Activated CD4-positive, alpha-beta T cell treated with anti-CD3 and anti-CD28 coated beads for 48 hours (primary cell): Measurements from ENCODE around the gene NOX3.
"Not testable (repeated sequence)": the region's sequence is repeated elsewhere in the genome, so short reads cannot be mapped to it uniquely, and the experiment has no call there.

Source experiments
- DNase-seq: peaks from one replicate; pipeline ENCODE4 v3.0.0-alpha.2; 2020

The NOX3 gene

DNA sequence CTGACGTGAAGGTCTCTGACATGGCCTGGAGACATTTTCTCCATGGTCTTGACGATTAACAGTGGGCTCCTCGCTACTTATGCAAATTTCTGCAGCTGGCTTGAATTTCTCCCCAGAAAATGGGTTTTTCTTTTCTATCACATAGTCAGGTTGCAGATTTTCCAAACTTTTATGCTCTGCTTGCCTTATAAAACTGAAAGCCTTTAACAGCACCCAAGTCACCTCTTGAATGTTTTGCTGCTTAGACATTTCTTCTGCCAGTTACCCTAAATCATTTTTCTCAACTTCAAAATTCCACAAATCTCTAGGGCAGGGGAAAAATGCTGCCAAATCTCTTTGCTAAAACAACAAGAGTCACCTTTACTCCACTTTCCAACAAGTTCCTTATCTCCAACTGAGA lies 12.9 kb upstream of the NOX3 start:
- not testable (repeated sequence) for DNase-seq

DNA sequence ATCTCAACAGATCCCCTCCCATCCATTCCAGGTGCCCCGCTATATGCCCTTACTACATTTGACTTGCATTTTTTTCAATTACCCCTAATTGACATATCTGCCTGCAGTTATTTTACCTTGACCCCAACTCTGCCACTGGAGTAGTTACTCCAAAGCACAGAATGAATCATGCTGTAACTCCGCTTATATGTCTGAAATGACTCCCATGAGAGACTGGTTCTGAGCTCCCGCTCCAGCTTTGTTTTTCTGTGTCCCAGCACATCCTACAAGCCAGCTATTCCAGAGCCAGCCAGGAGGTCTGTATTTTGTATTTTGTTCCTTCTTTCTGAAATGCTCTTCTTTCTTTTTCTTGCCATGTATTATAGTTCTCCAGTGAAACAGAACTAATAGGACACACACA lies 10.9 kb upstream of the NOX3 start:
- no peak for DNase-seq

- DNase-seq, result no peak
These were observed 5.9 kb upstream of the NOX3 start for GRCh38 chr6:155461556-155461955.

- no peak for DNase-seq
These were observed 1.2 kb downstream of the NOX3 start for GRCh38 chr6:155454471-155454870.

GRCh38 chr6:155454008-155454407 lies 1.6 kb downstream of the NOX3 start:
- no peak for DNase-seq

DNA sequence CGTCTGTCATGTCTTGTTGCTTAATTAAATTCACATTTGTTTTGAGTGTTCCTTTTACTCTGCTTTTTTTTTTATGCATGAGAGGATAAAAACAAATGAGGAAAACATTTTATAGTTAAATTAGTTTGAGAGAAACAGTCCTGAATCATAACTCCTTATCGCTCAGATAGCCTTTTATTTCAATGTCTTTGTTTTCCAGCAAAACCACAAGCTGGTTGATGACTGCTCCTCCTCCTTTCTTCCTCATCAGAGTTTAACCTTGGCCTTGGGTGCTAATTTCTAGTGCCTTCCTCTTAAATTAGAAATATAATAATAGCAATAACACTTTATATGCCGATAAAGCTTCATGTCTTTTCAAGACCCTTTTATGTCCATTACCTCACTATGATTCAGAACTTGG lies 3.1 kb downstream of the NOX3 start:
- DNase-seq, result no peak

GRCh38 chr6:155451530-155451929 lies 4.1 kb downstream of the NOX3 start:
- DNase-seq, result not testable (repeated sequence)

- DNase-seq, result no peak
These were observed 5.4 kb downstream of the NOX3 start for GRCh38 chr6:155450240-155450581.

DNA sequence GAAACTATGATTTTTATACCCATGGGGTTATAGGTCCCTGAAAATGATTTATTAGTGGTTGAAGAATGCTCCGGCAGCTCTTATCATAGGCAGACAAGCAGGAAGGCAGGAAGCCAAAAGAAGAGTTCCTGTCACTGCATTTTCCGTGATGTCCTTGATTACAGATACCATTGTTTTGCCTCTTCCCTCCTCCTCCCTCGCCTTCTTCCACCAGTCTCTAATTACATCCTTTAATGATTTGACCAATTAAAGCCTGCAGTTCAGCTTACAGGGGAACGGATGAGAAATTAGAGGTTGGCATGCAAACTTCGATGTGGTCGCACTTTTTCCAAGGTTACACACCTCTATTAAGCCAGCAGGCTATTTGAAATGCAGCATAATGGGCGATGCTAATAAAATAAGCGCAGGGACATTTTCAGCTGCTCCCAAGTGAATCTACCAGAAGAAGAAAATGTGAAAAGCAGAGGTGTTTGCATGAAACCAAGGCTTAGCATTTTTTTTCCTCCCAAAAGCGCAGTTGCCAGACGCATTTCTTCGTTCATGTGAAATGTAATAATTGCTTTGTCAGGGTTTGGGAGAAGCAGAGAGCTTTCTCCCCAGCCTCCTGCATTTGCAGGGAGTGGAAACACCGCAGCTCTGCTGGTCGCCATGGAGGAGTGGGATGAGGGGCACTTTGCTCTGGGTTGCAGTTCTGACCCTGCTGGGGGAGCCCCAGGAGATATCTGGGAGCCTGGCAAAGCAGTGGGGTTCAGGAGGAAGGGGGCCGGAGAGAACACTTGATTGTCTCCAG lies 6.0 kb downstream of the NOX3 start:
- no peak for DNase-seq

DNA sequence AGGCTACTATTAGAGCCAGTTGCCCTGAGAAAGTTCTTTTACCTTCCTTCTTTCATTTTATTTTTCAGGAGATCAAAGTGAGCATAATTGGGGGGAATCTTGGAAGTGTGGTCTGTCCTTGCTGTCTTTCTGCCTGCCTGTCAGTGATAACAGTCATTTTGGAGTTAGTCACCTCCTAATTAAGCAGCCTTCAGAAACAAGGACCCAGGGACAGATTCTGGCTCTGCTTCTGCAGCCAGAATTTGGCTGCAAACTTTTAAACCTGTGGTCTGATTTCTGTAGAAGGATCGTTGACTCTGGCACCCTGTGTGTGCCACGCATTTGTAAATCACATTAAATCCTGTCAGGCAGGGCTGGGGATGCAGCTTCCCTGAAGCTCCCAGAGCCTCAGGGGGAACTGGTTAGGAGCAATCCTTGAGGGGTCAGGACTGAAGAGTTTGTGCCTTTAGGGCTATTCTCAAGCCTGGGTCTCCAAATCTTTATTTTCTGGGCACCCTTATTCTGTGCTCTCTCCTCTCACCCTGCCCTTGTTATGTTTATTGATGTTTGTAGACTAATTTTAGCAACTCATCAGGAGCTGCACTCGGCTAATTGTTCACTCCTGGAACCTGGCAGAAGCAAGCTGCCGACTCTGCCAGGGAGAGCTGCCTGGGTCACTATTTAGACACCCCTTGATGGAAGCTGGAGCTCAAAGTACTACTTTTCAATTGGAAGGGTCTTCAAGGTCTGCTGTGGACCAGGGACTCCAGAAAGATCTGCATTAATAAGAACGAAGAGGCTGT lies 6.8 kb downstream of the NOX3 start:
- DNase-seq, result no peak

DNA sequence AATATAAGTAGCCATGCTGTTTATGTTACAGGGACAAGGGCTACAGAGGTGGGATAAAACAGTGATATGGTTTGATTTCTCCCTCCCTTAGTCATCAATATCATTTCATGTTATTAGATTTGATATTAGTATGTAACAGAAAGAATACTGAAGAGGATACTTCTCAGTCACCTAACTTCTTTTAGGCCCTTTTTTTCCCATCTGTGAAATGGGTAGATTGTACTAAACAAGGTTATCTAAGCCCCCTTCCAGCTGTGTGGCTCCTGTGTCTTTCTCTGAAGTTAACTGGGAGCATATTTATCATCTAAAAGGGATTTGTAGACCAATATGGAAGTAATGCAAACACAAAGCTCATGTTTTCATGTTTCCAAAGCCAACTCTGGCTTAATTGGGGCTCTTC lies 7.7 kb downstream of the NOX3 start:
- DNase-seq, result no peak

- DNase-seq, result no peak
These were observed 10.4 kb downstream of the NOX3 start for GRCh38 chr6:155444952-155445903.

GRCh38 chr6:155444120-155444917 lies 11.3 kb downstream of the NOX3 start:
- DNase-seq, result no peak

DNA sequence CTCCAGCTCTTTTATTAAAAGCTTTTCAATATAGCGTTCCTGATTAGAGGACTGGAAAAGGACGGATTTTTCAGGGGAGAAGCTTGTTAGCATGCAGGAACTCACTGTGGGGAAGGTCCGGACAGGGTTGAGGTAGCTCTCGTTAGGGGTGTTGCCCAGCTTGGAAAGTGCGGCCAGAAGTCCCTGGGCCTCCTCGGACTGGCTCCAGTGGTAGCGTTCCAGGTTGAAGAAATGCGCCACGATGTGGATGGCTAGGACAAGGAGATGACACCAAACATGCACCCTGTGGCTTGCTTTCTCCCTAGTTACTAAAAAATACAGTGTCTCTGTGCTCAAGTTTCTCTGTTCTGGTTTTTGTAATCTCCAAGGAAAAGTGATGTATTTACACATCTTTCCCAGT lies 12.5 kb downstream of the NOX3 start:
- DNase-seq, result no peak

DNA sequence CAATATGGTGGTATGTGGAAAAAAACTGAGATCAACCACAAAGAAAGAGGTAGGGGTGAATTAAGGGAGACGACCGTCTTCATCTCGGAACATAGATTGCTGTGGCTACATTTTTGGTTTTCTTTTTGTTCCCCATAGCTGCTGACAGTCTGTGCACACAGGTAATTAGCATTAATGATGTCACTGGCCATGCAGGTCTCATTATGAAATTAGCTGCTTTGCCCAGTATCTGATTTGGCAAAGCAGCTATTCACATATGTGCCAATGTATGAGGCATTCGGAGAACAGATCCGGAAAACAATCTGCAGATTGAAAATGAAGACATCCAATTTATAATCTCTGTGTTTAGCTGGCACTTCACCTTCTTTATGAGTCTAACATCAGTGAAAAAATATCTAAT lies 13.1 kb downstream of the NOX3 start:
- no peak for DNase-seq

GRCh38 chr6:155441112-155441465 lies 14.6 kb downstream of the NOX3 start:
- no peak for DNase-seq

DNA sequence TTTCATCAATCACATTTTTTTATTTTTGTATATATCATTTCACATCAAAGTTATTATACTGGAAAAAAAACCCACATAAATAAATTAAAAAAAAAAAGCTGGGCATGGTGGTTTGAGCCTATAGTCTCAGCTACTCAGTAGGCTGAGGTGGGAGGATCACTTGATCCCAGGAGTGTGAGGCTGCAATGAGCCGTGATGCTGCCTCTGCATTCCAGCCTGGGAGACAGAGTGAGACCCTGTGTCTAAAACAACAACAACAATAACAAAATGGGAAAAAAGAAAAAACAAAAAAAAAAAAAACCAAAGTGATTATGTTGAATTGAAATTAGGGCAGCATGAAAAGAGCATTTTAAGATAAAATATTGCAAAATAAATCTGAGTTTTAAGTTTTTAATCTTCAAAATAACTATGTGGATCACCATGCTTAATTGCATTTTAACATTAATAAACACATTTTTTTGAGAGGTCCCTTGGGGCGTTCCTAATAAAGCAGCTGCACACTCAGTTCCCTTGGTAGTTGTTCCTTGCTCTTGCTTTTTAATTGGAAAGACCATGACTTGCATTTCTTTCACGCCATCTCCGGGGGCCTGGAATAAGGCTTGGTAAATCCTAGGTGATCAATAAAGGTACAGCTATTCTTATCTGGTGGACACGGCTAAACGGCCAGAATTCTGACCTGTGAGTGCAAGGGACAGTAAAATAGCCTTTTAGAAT lies 15.1 kb downstream of the NOX3 start:
- DNase-seq, result no peak

DNA sequence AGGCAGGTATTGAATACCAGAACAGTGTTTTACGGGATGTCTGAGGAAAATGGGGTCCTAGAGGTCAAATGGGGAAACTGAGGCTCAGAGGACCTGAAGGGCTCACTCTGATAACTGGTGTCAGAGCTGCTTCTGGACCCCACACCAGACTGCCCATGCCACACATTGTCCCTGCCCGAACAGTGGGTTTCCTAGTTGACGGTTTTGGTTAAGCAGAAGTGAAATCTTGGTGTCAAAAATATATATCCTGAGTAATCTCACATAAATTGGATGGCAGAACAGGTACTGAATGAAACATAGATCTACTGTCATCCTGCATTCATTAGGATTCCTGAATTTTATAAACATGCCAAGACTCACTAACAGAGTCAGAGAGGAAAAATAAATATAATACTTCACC lies 16.3 kb downstream of the NOX3 start:
- DNase-seq, result no peak

- DNase-seq, result no peak
These were observed 18.5 kb downstream of the NOX3 start for GRCh38 chr6:155436981-155437749.

GRCh38 chr6:155434829-155435423 lies 20.7 kb downstream of the NOX3 start:
- no peak for DNase-seq

DNA sequence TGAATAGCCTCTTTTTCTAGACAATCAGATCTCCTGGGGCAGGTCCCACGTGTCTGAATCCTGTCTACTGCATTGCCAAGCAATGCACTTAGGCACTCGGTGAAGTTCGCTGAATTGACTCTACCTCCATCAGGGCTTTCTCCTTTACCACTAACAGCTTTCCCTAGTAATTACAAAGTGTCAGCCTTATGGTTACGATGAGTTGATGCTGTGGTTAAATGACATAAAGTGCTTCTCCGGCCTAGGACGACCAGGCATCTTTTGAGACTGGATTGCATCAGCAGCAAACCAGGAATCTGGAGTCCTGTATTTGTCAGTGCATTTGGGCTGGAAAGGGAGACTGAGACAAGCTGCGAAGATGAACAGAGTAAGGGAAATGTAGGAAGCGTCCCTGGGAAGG lies 21.5 kb downstream of the NOX3 start:
- no peak for DNase-seq
